ENCODE results near the gene PLD4.

PLD4 gene

GRCh38 chr14:104976198-104977007 is 51.7 kb downstream of the PLD4 start:
- peak overlapping the region; percentile 25; the same call in 1 of the 2 replicates for H3K27ac ChIP-seq
- peak; percentile 94 for TF ChIP-seq CTCF (conservative IDR thresholded peaks at IDR 0.05)

- no peak for TF ChIP-seq CTCF (conservative IDR thresholded peaks at IDR 0.05)
- peak overlapping the region; percentile 66 for H3K27ac ChIP-seq
Measured at GRCh38 chr14:104977008-104977680, 52.5 kb downstream of the PLD4 start.

GRCh38 chr14:104977681-104978653 is 53.3 kb downstream of the PLD4 start, which contains the start of gene AHNAK2:
Gene AHNAK2 (minus strand): TSS chr14:104978374. CDS start chr14:104978237, 137 bp downstream.
- peak within 1 kb of the TSS; percentile 67 for H3K27ac ChIP-seq
- no peak for TF ChIP-seq CTCF (conservative IDR thresholded peaks at IDR 0.05)

- peak overlapping the region; percentile 67 for H3K27ac ChIP-seq
- no peak for TF ChIP-seq CTCF (conservative IDR thresholded peaks at IDR 0.05)
Measured at GRCh38 chr14:104978746-104979691, 54.3 kb downstream of the PLD4 start.

- TF ChIP-seq CTCF (conservative IDR thresholded peaks at IDR 0.05): no peak
- peak overlapping the region; percentile 67 for H3K27ac ChIP-seq
Measured at GRCh38 chr14:104979758-104980610, 55.3 kb downstream of the PLD4 start.

All from VCaP (cell line).